Measurements from ENCODE around the gene TBX21.
"Not testable (repeated sequence)": the region's sequence is repeated elsewhere in the genome, so short reads cannot be mapped to it uniquely, and the experiment has no call there.

Gene TBX21

GRCh38 chr17:47733674-47734410, 806 bp downstream of the TBX21 start:
- no peak for DNase-seq

- DNase-seq = no peak
Observed at GRCh38 chr17:47735139-47735464, 2.1 kb downstream of the TBX21 start.

GRCh38 chr17:47735536-47736011, 2.5 kb downstream of the TBX21 start:
- DNase-seq = no peak

- DNase-seq = no peak
Observed at GRCh38 chr17:47736501-47737495, 3.8 kb downstream of the TBX21 start.

DNA sequence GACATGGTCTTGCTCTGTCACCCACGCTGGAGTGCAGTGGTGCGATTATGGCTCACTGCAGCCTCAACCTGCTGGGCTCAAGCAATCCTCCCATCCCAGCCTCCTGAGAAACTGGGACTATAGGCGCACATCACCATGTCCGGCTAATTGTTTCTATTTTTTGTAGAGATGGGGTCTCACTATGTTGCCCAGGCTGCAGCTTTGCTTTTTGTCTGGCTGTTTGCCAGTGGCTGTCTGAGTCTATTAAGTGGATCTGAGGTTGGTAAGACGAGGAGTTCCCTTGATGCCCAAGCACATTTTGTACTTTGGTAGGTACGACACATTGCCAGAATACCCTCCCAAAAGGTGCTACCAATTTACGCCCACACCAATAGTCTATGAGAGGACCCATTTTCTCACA, 5.1 kb downstream of the TBX21 start:
- DNase-seq = no peak

GRCh38 chr17:47739150-47739549, 6.1 kb downstream of the TBX21 start:
- no peak for DNase-seq

- DNase-seq = not testable (repeated sequence)
Observed at GRCh38 chr17:47739945-47740344, 6.9 kb downstream of the TBX21 start.

GRCh38 chr17:47741109-47741792, 8.2 kb downstream of the TBX21 start:
- DNase-seq = no peak

GRCh38 chr17:47741793-47742145, 8.7 kb downstream of the TBX21 start:
- no peak for DNase-seq

DNA sequence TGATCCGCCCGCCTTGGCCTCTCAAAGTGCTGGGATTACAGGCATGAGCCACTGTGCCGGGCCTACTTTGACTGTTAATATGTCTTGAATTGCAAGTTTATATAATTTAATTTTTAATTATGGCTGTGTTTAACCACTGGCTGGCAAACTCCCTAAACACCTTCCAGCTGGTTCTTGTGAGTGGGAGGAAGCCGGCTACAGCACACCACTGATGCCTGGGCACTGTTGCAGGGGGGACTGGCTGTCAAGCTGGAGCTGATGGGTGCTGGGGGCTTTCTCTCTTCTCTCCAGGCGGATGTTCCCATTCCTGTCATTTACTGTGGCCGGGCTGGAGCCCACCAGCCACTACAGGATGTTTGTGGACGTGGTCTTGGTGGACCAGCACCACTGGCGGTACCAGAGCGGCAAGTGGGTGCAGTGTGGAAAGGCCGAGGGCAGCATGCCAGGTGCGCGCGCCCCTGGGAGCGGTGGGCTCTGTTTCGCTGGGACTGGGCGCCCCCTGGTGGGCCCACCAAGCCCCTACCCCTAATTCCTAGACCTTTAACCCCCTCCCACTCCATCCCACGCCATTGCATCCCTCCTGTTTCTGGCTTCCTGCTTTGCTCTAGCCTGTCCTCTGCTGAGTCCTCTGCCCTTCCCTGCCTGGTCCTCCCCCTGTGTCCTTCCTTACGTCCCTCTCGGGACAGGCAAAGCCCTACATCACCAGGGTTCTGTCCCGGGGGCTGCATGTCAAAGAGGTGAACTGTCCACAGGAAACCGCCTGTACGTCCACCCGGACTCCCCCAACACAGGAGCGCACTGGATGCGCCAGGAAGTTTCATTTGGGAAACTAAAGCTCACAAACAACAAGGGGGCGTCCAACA, 9.5 kb downstream of the TBX21 start:
- peak; percentile 78 for DNase-seq

GRCh38 chr17:47744168-47745036, 11.4 kb downstream of the TBX21 start:
- no peak for DNase-seq

DNA sequence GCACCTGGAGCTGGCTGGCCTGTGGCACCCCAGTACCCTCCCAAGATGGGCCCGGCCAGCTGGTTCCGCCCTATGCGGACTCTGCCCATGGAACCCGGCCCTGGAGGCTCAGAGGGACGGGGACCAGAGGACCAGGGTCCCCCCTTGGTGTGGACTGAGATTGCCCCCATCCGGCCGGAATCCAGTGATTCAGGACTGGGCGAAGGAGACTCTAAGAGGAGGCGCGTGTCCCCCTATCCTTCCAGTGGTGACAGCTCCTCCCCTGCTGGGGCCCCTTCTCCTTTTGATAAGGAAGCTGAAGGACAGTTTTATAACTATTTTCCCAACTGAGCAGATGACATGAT, 12.0 kb downstream of the TBX21 start:
- no peak for DNase-seq

DNA sequence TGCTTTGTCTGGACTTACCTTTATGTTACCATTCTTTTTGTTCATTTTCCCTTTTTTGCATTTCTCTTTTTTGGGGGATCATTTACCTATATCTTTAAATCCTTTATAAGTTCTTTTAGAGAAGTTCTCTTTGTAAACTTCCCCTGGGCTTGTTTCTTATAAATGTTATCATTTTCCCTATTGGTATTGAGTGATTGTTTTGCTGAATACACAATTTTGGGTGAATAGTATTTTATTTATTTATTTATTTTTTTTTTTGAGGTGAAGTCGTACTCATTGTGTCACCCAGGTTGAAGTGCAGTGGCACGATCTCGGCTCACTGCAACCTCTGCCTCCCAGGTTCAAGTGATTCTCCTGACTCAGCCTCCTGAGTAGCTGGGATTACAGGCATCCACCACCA, 18.4 kb downstream of the TBX21 start:
- DNase-seq = no peak

DNA sequence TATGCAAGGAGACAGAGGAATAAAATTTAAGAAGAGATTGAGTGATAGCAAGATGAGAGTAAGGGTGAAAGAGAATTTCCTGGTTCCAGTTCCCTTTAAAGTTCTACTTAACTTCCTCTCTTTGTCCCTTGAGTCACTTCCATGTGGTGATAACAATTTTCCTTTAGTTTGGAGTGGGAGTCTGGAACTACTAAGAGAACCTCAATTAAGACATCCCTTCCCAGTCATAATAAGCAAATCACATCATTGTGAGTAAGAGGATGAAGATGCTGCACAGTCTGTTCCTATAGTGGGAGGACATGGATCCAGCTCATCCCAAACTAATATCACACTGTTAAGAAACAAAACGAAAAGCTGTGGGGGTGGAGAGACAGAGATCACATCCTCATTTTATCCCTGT, 24.4 kb downstream of the TBX21 start:
- DNase-seq = no peak

- DNase-seq = no peak
Observed at GRCh38 chr17:47760409-47761140, 27.5 kb downstream of the TBX21 start.

DNA sequence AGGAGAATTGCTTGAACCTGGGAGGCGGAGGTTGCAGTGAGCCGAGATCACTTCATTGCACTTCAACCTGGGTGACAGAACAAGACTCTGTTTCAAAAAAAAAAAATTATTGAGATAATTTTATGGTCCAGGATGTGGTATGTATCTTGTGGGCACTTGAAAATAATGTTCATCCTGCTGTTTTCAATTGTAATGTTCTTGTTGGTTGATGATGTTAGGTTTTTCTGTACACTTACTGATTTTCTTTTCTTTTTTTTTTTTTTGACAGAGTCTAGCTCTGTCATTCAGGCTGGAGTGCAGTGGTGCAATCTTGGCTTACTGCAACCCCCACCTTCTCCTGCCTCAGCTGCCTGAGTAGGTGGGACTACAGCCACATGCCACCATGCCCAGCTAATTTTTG, 29.7 kb downstream of the TBX21 start:
- no peak for DNase-seq

- no peak for DNase-seq
Observed at GRCh38 chr17:47763913-47764582, 31.0 kb downstream of the TBX21 start.

GRCh38 chr17:47773649-47774048, 40.6 kb downstream of the TBX21 start:
- not testable (repeated sequence) for DNase-seq

DNA sequence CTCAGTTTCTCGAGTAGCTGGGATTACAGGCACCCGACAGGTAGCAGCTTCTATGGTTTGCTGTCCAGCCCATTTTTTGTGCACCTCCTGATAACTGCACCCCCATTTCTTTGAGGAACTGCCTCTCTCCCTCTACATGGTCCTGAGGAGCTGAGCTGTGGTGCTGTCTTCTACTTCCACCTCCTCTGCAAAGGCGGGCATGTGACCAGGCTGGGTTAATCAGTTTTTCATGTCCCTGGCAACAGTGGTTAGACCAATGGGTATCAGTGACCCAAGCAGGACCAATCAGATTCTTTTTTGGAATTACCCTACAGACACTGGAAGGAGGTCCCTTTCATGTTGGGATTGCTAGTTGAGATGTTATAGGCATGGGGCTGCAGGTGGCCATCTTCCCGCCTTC, 41.3 kb downstream of the TBX21 start:
- no peak for DNase-seq

DNA sequence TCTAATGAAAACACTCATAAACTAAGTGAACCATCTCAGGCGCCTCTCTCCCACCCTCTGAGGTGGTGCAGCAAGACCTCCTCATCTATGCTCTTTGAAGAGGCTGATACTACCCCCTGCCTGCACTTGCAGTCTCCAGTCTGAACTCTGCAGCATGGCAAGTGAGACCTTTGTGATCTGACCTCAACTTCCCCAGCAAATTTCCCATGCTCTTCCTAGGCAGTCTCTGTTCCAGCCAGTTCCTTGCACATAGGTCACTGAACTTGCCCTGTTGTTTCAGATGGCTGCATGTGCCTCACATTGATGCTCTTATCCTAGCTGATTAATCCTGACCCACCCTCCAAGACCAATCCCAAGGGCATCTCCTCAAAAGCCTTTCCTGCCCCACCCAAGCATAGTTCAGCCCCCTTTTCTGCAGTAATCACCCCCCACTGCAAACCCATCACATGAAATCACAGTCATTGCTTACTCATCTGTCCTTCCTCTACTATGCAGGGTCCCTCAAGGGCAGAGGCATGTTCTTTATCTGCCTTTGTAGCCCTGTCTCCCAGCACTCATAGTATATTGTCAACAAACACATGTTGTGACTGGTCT, 42.0 kb downstream of the TBX21 start:
- no peak for DNase-seq

All from NCI-H82 (cell line).